Measurements from ENCODE around the gene AHSG. TPM values are rescaled to one million over a fixed set of nuclear protein-coding genes. Genes with fewer than 3 reads are reported as not detected.

The AHSG gene
- total RNA-seq (1 to 10 TPM in 2 of 9 donors, under 1 TPM in 1, not detected in 6; 0.22 to 1.4 (median 1.3) TPM), polyA plus RNA-seq (under 1 TPM in 1 of 3 donors, not detected in 2; 0.26 TPM)
- long read RNA-seq, donor 1, transcript AHSG-202 (7 exons, 1,711 nt): major isoform, 9 of 10 reads
- long read RNA-seq, donor 1, partial matches to known transcripts: 0 of 10 reads
- long read RNA-seq, donor 1, other reads (novel, unspliced or antisense): 0 of 10 reads
- long read RNA-seq, donor 2: 0 reads
- long read RNA-seq, donor 3, partial matches to known transcripts: 0 of 3 reads
- long read RNA-seq, donor 3, other reads (novel, unspliced or antisense): 0 of 3 reads
- long read RNA-seq, donor 4: 0 reads
- long read RNA-seq, donor 5: 0 reads
- long read RNA-seq, donor 6: 0 reads
- long read RNA-seq, donor 7: 0 reads
- long read RNA-seq, donor 8, transcript AHSG-202 (7 exons, 1,711 nt): major isoform, 193 of 240 reads
- long read RNA-seq, donor 8, transcript AHSG-203 (4 exons, 1,269 nt): minor isoform, 6 of 240 reads
- long read RNA-seq, donor 8, partial matches to known transcripts: 24 of 240 reads
- long read RNA-seq, donor 8, other reads (novel, unspliced or antisense): 17 of 240 reads
- long read RNA-seq, donor 9: 0 reads
- long read RNA-seq, donor 10, transcript AHSG-202 (7 exons, 1,711 nt): major isoform, 35 of 35 reads
- long read RNA-seq, donor 10, partial matches to known transcripts: 0 of 35 reads
- long read RNA-seq, donor 10, other reads (novel, unspliced or antisense): 0 of 35 reads

DNA sequence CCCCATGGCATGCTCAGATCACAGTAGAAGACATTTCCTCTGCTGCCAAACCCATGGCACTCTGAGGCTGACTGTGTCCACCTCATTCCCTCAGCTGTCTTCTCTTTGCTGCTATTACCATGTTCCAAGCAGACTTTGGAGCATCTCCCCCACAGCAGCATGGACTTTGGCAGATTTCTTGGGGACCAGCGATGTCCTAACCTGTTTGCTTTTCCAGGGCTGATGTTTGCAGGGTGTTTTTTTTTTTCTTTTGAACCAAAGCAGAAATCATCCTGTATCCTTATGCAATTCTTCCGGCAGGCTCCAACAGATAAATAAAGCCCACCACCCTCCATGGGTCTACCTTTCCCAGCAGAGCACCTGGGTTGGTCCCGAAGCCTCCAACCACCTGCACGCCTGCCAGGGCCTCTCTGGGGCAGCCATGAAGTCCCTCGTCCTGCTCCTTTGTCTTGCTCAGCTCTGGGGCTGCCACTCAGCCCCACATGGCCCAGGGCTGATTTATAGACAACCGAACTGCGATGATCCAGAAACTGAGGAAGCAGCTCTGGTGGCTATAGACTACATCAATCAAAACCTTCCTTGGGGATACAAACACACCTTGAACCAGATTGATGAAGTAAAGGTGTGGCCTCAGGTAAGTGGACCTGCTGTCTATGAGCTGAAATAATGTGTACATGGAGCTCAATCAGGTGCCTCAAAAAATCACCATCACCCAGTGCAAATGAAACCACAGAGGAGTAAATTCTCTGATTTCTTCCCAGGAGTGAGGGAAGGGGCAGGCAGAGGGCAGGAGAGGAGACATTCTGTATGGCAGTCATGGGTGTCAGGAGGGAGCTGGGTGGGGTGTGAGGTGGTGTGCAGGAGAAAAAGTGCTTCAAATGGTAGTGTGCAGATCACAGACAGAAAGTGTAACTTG is at the start of gene AHSG:
Gene AHSG (plus strand): TSS at position 340 of the 916 bp plus-strand sequence. CDS start 82 bp downstream, at position 422.
- H3K4me3 ChIP-seq: no peak within 1 kb of the TSS
- intact Hi-C loops (cut with DNase I): loop anchor here in 1 of 2 donors (10.0 kb wide), 2 partner anchors 212 to 628 kb away; no protein-coding TSS in a partner anchor

DNA sequence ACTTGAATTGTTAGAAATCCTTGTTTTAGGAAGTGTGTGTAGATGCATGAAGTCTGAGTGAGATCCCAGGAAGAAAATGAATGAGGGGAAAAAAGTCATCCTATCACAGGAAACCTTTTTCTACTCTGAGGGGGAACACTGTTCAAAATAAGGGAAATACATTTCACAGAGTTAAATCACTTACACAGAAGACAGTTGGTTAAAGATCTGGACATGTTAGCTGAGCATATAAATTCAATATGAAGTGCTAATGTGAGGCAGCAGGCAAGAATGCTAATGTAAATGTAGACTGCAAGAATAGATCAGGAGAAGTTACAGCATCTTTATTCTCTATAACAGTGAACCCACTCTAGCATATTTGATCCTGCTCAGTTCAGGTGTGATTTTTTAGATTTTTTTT is 48.3 kb upstream of the AHSG start:
- Histone ChIP-seq H3K4me1 (replicated peaks in 1 of 2) (peaks cover 12 to 39% of the 10 kb centered on the region in 2 donors), H3K27me3 (no peaks in the 10 kb centered on the region), H3K9me3 (replicated peaks in 1 of 3) (no peaks in the 10 kb centered on the region), H3K36me3 (replicated peaks in 1 of 2) (peaks cover 0 to 15% of the 10 kb centered on the region in 2 donors), H3K27ac (no peak overlapping the region), H3K4me3 (no peak overlapping the region)
- TF ChIP-seq POLR2A (IDR thresholded peaks at IDR 0.05) (no peak), CTCF (IDR thresholded peaks at IDR 0.05) (no peak)
- no peak for DNase-seq
- intact Hi-C loops (cut with DNase I): no loop called here

More for the DNA sequence above, at the start of gene AHSG:
- H3K27ac ChIP-seq: no peak within 1 kb of the TSS
- TF ChIP-seq CTCF (IDR thresholded peaks at IDR 0.05) (no peak), POLR2A (IDR thresholded peaks at IDR 0.05) (no peak)
- no peaks in the 10 kb centered on the region for H3K27me3 ChIP-seq
- 66 to 76% (median 69%) methylated on average over 7 of the region's 7 CpGs for WGBS, 4 donors
- H3K9me3 ChIP-seq (replicated peaks in 1 of 3): no peaks in the 10 kb centered on the region
- H3K36me3 ChIP-seq (replicated peaks in 1 of 2): no peaks in the 10 kb centered on the region
- no peak for DNase-seq
- no peaks in the 10 kb centered on the region for H3K4me1 ChIP-seq (replicated peaks in 1 of 2)

DNA sequence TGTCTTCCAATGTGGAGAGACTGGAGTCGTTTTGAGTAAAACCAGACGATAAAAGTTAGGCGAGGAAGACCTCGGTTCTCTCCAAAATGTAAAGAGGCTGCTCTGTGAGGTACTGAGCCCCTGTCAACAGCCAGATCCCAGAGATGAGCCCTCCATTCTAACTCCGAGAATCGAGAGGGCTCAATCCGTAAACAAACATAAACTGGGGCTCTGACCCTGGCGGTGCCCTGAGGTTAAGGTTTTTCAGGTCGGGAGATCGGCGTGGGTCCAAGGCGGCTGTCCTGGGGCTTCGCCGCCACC is 46.1 kb upstream of the AHSG start:
- WGBS, 4 donors: 0 to 1% (median 1%) methylated on average over 8 to 14 of the region's 14 CpGs
- H3K9me3 ChIP-seq (replicated peaks in 1 of 3): no peaks in the 10 kb centered on the region
- peaks cover 23 to 42% of the 10 kb centered on the region in 2 donors for H3K4me1 ChIP-seq (replicated peaks in 1 of 2)
- intact Hi-C loops (cut with DNase I): no loop called here
- no peaks in the 10 kb centered on the region for H3K27me3 ChIP-seq
- no peak for DNase-seq
- TF ChIP-seq CTCF (IDR thresholded peaks at IDR 0.05) (no peak), POLR2A (IDR thresholded peaks at IDR 0.05) (no peak)
- H3K4me3 ChIP-seq: peak overlapping the region in 3 of 4 donors; percentile 46 to 96 (median 76)
- H3K36me3 ChIP-seq (replicated peaks in 1 of 2): peaks cover 0 to 15% of the 10 kb centered on the region in 2 donors
- H3K27ac ChIP-seq: peak overlapping the region in 4 of 5 donors; percentile 80 to 92 (median 86)

Measured in adrenal gland (tissue), 19 donors.